ENCODE measurements around the gene EPB42. TPM values are rescaled to one million over a fixed set of nuclear protein-coding genes. Genes with fewer than 3 reads are reported as not detected.
"Not testable (repeated sequence)": the region's sequence is repeated elsewhere in the genome, so short reads cannot be mapped to it uniquely, and the experiment has no call there.

EPB42 gene
- total RNA-seq, 2 experiments from 2014 or later: not detected

- POLR2A ChIA-PET: no interaction called here
- Mint-ChIP-seq H3K4me1 (peaks cover 13% of the 10 kb centered on the region), H3K27me3 (no peaks in the 10 kb centered on the region), H3K9me3 (peaks cover 3% of the 10 kb centered on the region), H3K27ac (no peak overlapping the region), H3K4me3 (no peak overlapping the region), H3K36me3 (peaks cover 25% of the 10 kb centered on the region)
- DNase-seq: no peak
- no peak for ATAC-seq (ENCODE audit: low read depth)
These were observed 21.8 kb downstream of the EPB42 start for GRCh38 chr15:43198992-43199391.

- H3K4me3 Mint-ChIP-seq: not testable (repeated sequence)
These were observed 22.3 kb downstream of the EPB42 start for GRCh38 chr15:43198556-43198955.

GRCh38 chr15:43197773-43198172 lies 23.0 kb downstream of the EPB42 start:
- H3K9me3 Mint-ChIP-seq; H3K27me3 Mint-ChIP-seq; POLR2A ChIA-PET; H3K4me3 Mint-ChIP-seq; H3K27ac Mint-ChIP-seq; ATAC-seq (ENCODE audit: low read depth); DNase-seq: not testable (repeated sequence)
- H3K4me1 Mint-ChIP-seq: peaks cover 13% of the 10 kb centered on the region
- peaks cover 28% of the 10 kb centered on the region for H3K36me3 Mint-ChIP-seq

More at GRCh38 chr15:43198556-43198955, 22.3 kb downstream of the EPB42 start:
- H3K27me3 Mint-ChIP-seq; ATAC-seq (ENCODE audit: low read depth); POLR2A ChIA-PET; H3K9me3 Mint-ChIP-seq; DNase-seq; H3K27ac Mint-ChIP-seq: not testable (repeated sequence)
- peaks cover 13% of the 10 kb centered on the region for H3K4me1 Mint-ChIP-seq
- peaks cover 25% of the 10 kb centered on the region for H3K36me3 Mint-ChIP-seq

GRCh38 chr15:43196760-43197548 lies 23.9 kb downstream of the EPB42 start:
- ATAC-seq (ENCODE audit: low read depth) (no peak), DNase-seq (no peak)
- H3K4me1 Mint-ChIP-seq: peaks cover 13% of the 10 kb centered on the region
- no peak overlapping the region for H3K4me3 Mint-ChIP-seq
- H3K9me3 Mint-ChIP-seq: peaks cover 3% of the 10 kb centered on the region
- H3K27ac Mint-ChIP-seq: no peak overlapping the region
- peaks cover 32% of the 10 kb centered on the region for H3K36me3 Mint-ChIP-seq
- H3K27me3 Mint-ChIP-seq: no peaks in the 10 kb centered on the region
- POLR2A ChIA-PET: no interaction called here

GRCh38 chr15:43194795-43195194 lies 26.0 kb downstream of the EPB42 start:
- no peak overlapping the region for H3K27ac Mint-ChIP-seq
- POLR2A ChIA-PET: interaction anchor here (0.7 kb wide), 1 partner anchor 115 kb away, joined by 3 read pairs; no protein-coding TSS in a partner anchor
- peaks cover 6% of the 10 kb centered on the region for H3K4me1 Mint-ChIP-seq
- peaks cover 3% of the 10 kb centered on the region for H3K9me3 Mint-ChIP-seq
- H3K27me3 Mint-ChIP-seq: no peaks in the 10 kb centered on the region
- DNase-seq (no peak), ATAC-seq (ENCODE audit: low read depth) (no peak)
- H3K36me3 Mint-ChIP-seq: peaks cover 35% of the 10 kb centered on the region
- H3K4me3 Mint-ChIP-seq: no peak overlapping the region

GRCh38 chr15:43193710-43194109 lies 27.1 kb downstream of the EPB42 start:
- DNase-seq (no peak), ATAC-seq (ENCODE audit: low read depth) (no peak)
- peaks cover 7% of the 10 kb centered on the region for H3K4me1 Mint-ChIP-seq
- H3K36me3 Mint-ChIP-seq: peaks cover 36% of the 10 kb centered on the region
- H3K27ac Mint-ChIP-seq: no peak overlapping the region
- POLR2A ChIA-PET: interaction anchor here (0.6 kb wide), 1 partner anchor 14 kb away, joined by 5 read pairs; no protein-coding TSS in a partner anchor
- H3K4me3 Mint-ChIP-seq: no peak overlapping the region
- H3K9me3 Mint-ChIP-seq: peaks cover 3% of the 10 kb centered on the region
- H3K27me3 Mint-ChIP-seq: no peaks in the 10 kb centered on the region

- ATAC-seq (ENCODE audit: low read depth): no peak
- H3K4me3 Mint-ChIP-seq: no peak overlapping the region
- no peak for DNase-seq
- H3K27ac Mint-ChIP-seq: no peak overlapping the region
- H3K36me3 Mint-ChIP-seq: peaks cover 18% of the 10 kb centered on the region
- POLR2A ChIA-PET: no interaction called here
- H3K4me1 Mint-ChIP-seq: peaks cover 20% of the 10 kb centered on the region
- no peaks in the 10 kb centered on the region for H3K27me3 Mint-ChIP-seq
- no peaks in the 10 kb centered on the region for H3K9me3 Mint-ChIP-seq
These were observed 30.6 kb downstream of the EPB42 start for GRCh38 chr15:43190178-43190577.

GRCh38 chr15:43189296-43189695 lies 31.5 kb downstream of the EPB42 start:
- H3K27ac Mint-ChIP-seq: no peak overlapping the region
- H3K27me3 Mint-ChIP-seq: no peaks in the 10 kb centered on the region
- POLR2A ChIA-PET: no interaction called here
- no peak overlapping the region for H3K4me3 Mint-ChIP-seq
- no peak for DNase-seq
- no peak for ATAC-seq (ENCODE audit: low read depth)
- H3K4me1 Mint-ChIP-seq: peaks cover 24% of the 10 kb centered on the region
- no peaks in the 10 kb centered on the region for H3K9me3 Mint-ChIP-seq
- H3K36me3 Mint-ChIP-seq: peaks cover 16% of the 10 kb centered on the region

GRCh38 chr15:43187544-43188155 lies 33.2 kb downstream of the EPB42 start:
- Mint-ChIP-seq H3K4me3 (peak overlapping the region; percentile 39), H3K27me3 (no peaks in the 10 kb centered on the region), H3K36me3 (peaks cover 16% of the 10 kb centered on the region), H3K9me3 (no peaks in the 10 kb centered on the region), H3K27ac (no peak overlapping the region), H3K4me1 (peaks cover 26% of the 10 kb centered on the region)
- POLR2A ChIA-PET: no interaction called here
- DNase-seq (no peak), ATAC-seq (ENCODE audit: low read depth) (no peak)

GRCh38 chr15:43186003-43186353 lies 34.8 kb downstream of the EPB42 start:
- Mint-ChIP-seq H3K4me3 (peak overlapping the region; percentile 96), H3K9me3 (no peaks in the 10 kb centered on the region), H3K4me1 (peaks cover 26% of the 10 kb centered on the region), H3K27ac (peak overlapping the region; percentile 93), H3K27me3 (no peaks in the 10 kb centered on the region), H3K36me3 (peaks cover 11% of the 10 kb centered on the region)
- DNase-seq: no peak
- POLR2A ChIA-PET: interaction anchor here (0.5 to 1.7 kb wide), 7 partner anchors 10 to 639 kb away, joined by 3 to 6 read pairs (median 4); partner anchors contain the start of gene UBR1
- peak; percentile 11 for ATAC-seq (ENCODE audit: low read depth)

GRCh38 chr15:43185157-43186002 lies 35.4 kb downstream of the EPB42 start, which contains the start of gene CCNDBP1:
TSS of gene CCNDBP1 (plus strand) at chr15:43185403. CDS start at chr15:43185499, 96 bp downstream.
- peaks cover 26% of the 10 kb centered on the region for H3K4me1 Mint-ChIP-seq
- DNase-seq (peak; percentile 88), ATAC-seq (ENCODE audit: low read depth) (peak; percentile 95)
- peak within 1 kb of the TSS; percentile 96 for H3K4me3 Mint-ChIP-seq
- H3K9me3 Mint-ChIP-seq: no peaks in the 10 kb centered on the region
- peak within 1 kb of the TSS; percentile 93 for H3K27ac Mint-ChIP-seq
- POLR2A ChIA-PET: interaction anchor here (0.5 to 1.7 kb wide), 7 partner anchors 10 to 640 kb away, joined by 3 to 6 read pairs (median 4); partner anchors contain the start of gene UBR1
- H3K36me3 Mint-ChIP-seq: peaks cover 11% of the 10 kb centered on the region
- no peaks in the 10 kb centered on the region for H3K27me3 Mint-ChIP-seq

- peak overlapping the region; percentile 93 for H3K27ac Mint-ChIP-seq
- H3K27me3 Mint-ChIP-seq: no peaks in the 10 kb centered on the region
- POLR2A ChIA-PET: interaction anchor here (0.6 kb wide), 2 partner anchors 248 to 617 kb away, joined by 3 read pairs; no protein-coding TSS in a partner anchor
- H3K4me1 Mint-ChIP-seq: peaks cover 24% of the 10 kb centered on the region
- H3K9me3 Mint-ChIP-seq: no peaks in the 10 kb centered on the region
- no peak for DNase-seq
- peak overlapping the region; percentile 96 for H3K4me3 Mint-ChIP-seq
- no peak for ATAC-seq (ENCODE audit: low read depth)
- peaks cover 10% of the 10 kb centered on the region for H3K36me3 Mint-ChIP-seq
These were observed 36.3 kb downstream of the EPB42 start for GRCh38 chr15:43184407-43185124.

Data from activated naive CD8-positive, alpha-beta T cell treated with anti-CD3 and anti-CD28 coated beads, Interleukin-2, amount 10 ng/mL, durations not matched to agents 7 days and 5 days (primary cell).